Measurements from ENCODE around the gene PROK2.

PROK2 gene

GRCh38 chr3:71784914-71785531 lies at the start of gene PROK2:
PROK2 (minus strand) TSS chr3:71785148; CDS start chr3:71785052, 96 bp downstream.
- DNase-seq: peak; percentile 23 to 56

GRCh38 chr3:71831599-71831998 lies 46.7 kb upstream of the PROK2 start:
- no peak for DNase-seq

- no peak for DNase-seq
These were observed 40.8 kb upstream of the PROK2 start for GRCh38 chr3:71825551-71826283.

DNA sequence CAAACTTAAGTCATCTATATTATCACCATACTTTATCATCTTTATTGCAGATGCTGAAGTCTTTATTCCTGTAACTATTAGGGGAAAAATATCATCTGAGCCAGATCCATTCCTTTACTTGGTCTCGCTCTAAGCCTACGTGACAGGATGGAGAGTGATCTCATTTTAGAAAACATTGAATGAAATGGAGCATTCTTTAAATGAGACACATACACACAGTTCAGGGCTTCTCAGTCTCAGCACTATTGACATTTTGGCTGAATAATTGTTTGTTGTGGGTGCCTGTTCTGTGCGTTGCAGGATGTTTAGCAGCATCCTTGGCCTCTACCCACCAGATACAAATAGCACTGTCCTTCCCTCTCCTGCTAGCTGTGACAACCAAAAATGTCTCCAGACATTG lies 36.2 kb upstream of the PROK2 start:
- DNase-seq: no peak

GRCh38 chr3:71817262-71817661 lies 32.3 kb upstream of the PROK2 start:
- DNase-seq: no peak

GRCh38 chr3:71816767-71817156 lies 31.8 kb upstream of the PROK2 start:
- no peak for DNase-seq

DNA sequence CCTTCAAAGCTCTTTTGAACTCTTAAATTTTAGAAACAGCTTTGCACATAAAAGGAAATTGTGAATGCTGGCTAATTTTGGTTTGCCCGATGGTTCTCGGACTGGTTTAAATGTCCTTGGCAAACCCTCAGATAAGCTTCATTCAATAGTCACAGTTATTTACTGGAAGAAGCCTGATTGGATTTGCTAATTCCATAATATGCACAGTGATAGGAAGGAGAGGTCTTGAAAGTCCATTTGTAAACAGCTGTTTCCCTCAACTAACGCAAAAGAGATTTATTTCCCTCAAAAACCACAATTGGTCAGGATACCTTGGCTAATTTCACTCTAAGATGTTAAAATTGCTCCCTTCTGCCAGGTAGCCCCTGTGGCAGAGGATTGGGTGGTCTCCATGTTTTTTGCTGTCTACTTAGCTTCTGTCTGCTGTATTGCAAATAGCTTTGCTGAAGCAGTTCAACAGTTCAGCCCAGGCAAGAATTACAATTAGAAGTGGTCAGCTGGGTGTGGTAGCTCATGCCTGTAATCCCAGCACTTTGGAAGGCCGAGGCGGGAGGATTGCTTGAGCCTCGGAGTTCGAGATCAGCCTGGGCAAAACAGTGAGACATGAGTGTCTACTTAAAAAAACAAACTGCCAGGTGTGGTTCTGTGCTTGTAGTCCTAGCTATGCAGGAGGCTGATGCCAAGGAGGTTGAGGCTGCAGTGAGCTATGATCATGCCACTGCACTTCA lies 30.6 kb upstream of the PROK2 start:
- DNase-seq: no peak

DNA sequence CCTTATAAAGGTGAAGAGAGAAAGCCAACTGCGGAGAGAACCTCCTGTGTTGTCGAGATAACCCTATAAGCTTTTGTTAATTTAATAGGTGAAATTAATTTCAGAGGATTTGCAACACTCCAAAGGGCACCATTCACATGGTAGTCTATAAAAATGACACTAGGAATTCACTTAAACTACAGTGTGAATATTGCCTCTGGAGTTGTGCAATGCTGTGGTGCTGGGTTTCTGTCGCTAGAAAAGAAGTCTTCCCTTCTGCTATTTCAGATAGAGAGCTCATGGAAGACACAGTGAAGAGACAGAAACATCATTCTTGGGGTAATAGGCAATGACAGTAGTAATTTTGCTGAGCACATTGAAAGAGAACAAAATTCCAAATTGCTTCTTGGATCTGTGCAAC lies 28.8 kb upstream of the PROK2 start:
- no peak for DNase-seq

DNA sequence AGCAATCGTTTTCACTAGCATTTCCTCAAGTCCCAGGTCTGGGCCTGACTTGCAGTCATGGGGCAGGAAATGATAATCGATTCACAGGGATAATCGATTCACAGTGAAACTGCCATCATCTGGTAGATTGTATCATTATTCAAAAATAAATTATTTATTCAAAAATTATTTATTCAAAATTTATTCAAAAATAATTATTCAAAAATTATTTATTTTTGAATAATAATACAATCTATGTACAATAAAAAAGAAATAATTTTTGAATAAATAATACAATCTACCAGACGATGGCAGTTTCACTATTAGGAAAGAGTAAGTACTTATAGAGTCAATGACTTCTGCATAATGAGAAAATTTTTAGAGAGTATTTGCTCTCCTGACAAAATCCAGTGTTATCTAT lies 28.1 kb upstream of the PROK2 start:
- no peak for DNase-seq

DNA sequence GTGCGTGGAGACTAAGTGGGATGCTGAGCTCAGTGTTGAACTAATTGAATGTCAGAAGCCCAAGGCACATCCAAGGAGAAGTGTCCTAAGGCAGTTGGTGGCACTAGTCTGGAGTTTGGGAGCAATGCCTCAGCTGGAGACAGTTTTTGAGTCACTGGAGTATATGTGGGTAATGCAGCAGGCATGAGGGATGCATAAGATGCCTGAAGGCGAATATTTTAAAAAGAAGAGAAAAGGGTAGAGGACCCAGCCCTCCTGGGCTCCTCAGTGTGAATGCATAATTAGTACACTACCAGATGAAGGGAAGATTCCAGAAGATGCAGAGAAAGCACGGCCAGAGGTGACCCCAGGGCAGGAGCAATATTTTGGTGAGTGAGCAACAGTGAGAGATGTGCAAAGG lies 25.1 kb upstream of the PROK2 start:
- DNase-seq: no peak

DNA sequence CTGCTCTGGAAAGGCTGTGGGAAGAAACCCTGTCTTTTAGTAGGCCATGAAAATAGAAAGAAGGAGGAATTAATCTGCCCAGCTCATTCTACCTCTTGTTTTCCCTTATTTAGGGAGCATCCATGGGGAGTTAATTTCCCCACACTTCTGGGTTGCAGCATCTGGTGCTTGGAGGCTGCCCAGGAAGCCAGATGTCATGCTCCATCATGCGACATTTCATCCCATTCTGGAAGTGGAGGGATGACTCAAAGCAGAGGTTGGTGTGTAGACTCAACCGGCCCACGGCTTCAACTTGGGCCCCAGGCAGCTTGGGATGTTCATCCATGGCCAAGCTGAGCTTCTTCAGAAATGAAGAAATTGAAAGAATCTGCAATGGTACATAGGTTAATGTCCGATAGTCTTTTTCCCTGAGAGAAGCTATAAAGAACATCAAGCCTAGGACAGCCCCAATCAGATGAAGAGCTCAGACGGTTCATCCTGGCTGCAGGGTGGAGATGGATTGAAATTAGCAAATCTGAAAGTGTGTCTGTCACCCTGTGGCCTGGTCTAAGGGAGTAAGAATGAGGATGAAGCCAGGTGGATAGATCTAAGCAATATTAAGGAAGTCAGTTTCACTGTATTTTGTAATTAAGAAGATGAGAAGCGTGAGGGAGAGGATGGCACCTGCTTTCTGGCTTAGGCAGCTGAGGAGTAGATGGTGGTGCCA lies 24.5 kb upstream of the PROK2 start:
- no peak for DNase-seq

DNA sequence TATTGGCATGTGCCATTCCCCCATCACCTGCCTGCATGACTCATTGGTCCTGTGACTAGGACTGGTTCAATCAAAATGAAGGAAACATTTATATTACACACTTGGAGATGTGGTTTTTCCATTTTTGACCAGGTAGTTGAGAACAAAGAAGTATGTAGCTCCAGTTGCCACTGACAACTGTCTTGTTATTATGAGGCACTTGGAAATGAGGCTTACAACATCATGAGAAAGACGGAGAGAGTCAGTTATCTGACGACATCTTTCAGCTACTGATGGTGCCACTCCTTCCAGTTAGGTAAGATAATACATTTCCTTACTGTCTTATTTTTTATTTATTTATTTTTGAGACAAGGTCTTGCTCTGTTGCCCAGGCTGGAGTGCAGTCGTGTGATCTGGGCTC lies 21.8 kb upstream of the PROK2 start:
- DNase-seq: no peak

GRCh38 chr3:71805691-71806090 lies 20.7 kb upstream of the PROK2 start:
- DNase-seq: no peak

DNA sequence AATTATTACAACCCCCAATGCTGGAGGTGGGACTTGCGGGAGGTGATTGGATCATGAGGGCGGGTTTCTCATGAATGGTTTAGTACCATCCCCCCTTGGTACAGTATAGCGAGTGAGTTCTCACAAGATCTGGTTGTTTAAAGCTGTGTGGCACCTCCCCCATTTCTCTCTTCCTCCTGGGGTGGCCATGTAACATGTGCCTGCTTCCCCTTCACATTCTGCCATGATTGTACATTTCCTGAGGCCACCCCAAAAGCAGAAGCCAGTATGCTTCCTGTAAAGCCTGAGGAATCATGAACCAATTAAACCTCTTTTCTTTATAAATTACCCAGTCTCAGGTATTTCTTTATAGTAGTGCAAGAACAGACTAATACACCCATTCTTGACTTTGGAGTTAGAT lies 20.3 kb upstream of the PROK2 start:
- DNase-seq: no peak

DNA sequence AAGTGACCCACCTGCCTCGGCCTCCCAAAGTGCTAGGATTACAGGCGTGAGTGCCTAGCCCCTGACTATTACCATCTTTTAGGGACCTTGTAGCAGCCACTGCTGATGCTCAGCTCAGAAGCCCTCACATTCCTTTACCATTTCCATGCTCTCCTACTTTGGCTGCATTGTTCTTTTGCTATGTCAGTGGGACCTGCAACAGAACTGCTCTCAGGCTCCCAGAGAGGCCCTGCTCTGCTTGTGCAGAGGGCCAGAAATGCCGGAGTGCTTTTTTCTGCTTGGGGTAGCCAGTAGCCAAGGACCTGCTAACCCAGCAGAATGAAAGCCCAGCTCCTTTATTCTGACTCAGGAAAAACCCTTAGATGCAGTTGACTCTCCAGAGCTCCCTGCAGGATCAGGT lies 18.3 kb upstream of the PROK2 start:
- no peak for DNase-seq

DNA sequence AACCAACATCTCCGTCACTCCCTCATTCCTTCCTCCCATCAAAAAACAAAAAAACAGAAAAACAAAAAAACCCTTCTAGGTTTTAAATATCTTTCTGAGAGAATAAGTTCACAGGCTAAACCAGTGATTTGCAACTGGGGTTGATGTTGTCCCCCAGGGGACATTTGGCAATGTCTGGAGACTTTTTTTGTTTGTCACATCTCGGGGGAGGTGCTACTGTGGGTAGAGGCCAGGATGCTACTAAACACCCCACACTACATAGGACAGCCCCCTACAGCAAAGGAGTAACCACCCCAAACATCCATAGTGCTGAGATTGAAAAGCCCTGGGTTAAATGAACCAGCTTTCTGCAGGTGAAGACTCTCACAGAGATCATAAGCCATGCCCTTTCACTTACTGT lies 17.0 kb upstream of the PROK2 start:
- no peak for DNase-seq

GRCh38 chr3:71800023-71800422 lies 15.1 kb upstream of the PROK2 start:
- DNase-seq: no peak

DNA sequence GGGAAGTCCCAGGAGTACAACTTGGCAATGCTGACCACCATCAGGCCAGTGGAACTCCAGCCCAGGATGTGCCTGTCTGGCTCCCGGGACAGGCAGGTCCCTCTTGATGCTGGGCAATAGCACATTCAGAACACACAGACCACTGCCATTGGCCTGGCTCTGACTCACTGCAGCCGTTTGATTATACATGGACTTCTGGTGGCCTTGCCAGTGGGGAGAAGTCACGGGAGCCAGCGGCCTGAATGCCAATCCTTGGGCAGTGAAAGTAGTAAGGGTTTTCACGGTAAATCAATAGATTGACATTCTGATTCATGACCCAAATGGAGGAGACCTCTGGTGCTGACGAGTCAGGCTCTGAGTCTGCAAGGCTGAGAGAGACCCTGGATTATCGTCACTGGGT lies 12.5 kb upstream of the PROK2 start:
- DNase-seq: no peak

DNA sequence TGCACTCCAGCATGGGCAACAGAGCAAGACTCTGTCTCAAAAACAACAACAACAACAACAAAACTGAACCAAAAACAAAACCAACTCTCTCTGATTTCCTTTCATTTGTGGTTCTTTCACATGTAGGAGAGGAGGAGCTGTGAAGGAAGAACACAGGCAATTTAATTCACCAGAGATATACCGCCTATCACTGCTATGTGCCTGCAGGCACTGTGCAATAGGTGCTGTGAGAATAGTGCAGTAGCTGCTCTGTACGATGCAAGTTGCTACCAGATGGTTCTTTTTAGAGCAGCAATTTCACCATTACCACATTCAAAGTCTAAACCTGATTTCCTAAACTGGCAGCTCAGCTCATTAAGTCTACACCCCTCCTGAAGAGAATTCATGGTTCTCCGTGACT lies 11.3 kb upstream of the PROK2 start:
- no peak for DNase-seq

GRCh38 chr3:71791634-71792033 lies 6.7 kb upstream of the PROK2 start:
- DNase-seq: no peak

GRCh38 chr3:71789922-71790321 lies 5.0 kb upstream of the PROK2 start:
- DNase-seq: no peak

- no peak for DNase-seq
These were observed 3.0 kb upstream of the PROK2 start for GRCh38 chr3:71787851-71788405.

DNA sequence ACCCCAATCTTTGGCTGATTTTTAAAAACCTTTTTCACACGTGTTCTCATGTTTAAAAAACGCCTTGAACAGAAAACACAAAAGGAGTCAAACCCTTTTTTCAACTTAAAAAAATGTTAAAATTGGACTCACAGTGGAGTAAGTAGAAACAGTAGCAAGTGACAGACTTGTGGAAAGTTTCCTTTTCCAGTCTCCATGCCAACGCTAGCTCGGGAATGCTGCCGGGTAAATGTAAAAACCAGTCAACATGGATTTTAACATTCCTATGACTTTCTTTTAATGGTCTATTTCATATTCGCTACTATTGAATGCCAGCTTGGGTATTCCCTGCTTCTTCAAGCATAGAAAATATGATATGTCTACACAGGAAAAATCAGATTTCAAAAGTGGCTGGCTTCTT lies 1.6 kb upstream of the PROK2 start:
- no peak for DNase-seq

DNA sequence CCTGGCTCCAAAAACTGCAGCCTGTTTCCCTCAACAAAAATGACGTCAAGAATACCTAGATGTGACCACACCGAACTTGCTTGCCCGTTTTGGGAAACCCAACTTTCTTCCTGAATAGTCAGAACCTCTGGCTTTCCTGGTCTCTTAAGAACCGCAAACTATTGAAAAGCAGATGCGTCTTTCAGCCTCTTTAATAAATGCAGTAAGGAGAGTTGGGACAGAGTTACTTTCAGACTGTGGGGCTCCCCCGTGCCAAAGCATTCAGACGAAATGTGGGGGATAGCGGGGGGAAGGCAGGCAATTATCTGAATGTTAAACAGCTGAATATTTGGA lies 1.2 kb upstream of the PROK2 start:
- DNase-seq: no peak

Data from NCI-H2081 (cell line).